K562 (cell line): ENCODE measurements around the gene IMMP1L. TPM values are rescaled to one million over a fixed set of nuclear protein-coding genes. Genes with fewer than 3 reads are reported as not detected.

Experiments used
- ATAC-seq: fragments of 200-7000 bp; cut with Tn5 transposase; 3 replicates; pipeline ENCODE4 v1.9.1; 2020; ENCODE audit warnings: moderate library complexity
- BruUV-seq: library from RNA; stranded (reverse); fragments of 400-500 nt; replicated peaks from 2 replicates; lab custom pipeline; 2021; lab: Mats Ljungman, UMichigan
- CTCF ChIA-PET: fragments of 300-600 bp; formaldehyde crosslinking; extraction: SDS; loops from one replicate; lab custom pipeline; 2021; ENCODE audit warnings: low intra/inter-chr PET ratio; lab: Yijun Ruan, JAX
- POLR2A ChIA-PET: fragments of 300-600, 350-650 bp; sonication (Branson Sonifier 250); formaldehyde crosslinking; extraction: SDS; loops from one replicate; lab custom pipeline; 2021; ENCODE audit warnings: antibody characterized with exemption, inconsistent platforms; lab: Yijun Ruan, JAX
- DNase-seq, 4 experiments: peaks; one replicate each; pipeline versions ENCODE4 v3.0.0 to v3.0.0-alpha.2; 2011 to 2018; ENCODE audit warnings: low spot score in 3 of 4, mixed read lengths in 3 of 4; ENCODE audit errors: extremely low read depth in 1 of 4
- FAIRE-seq: peaks from 2 replicates; lab custom pipeline; 2011; peaks lifted over from hg19 to GRCh38; lab: Jason Lieb, UNC
- H2AFZ ChIP-seq: 2 replicates; pipeline ENCODE4 v1.6.0; 2011; ENCODE audit warnings: low read depth, low read length, control low read depth, inconsistent platforms
- H3K27ac ChIP-seq: fragments of 200-600 bp; 3 replicates; pipeline ENCODE4 v1.8.0; 2011; ENCODE audit warnings: low read depth, mild to moderate bottlenecking, control low read depth, inconsistent platforms, low read length, moderate library complexity, mixed read lengths; ENCODE audit errors: extremely low read depth
- H3K27me3 ChIP-seq, 2 experiments: fragments of 300-600 bp in 1 of 2; 2 replicates in 1 of 2; 3 replicates in 1 of 2; pipeline versions ENCODE4 v1.6.0 to v1.8.0; 2011; ENCODE audit warnings: inconsistent platforms in 2 of 2, low read length in 2 of 2, mild to moderate bottlenecking in 1 of 2, mixed read lengths in 1 of 2, moderate library complexity in 1 of 2; ENCODE audit not compliant: control insufficient read depth in 2 of 2, insufficient read depth in 2 of 2
- H3K36me3 ChIP-seq: fragments of 300-600 bp; 3 replicates; pipeline ENCODE4 v1.8.0; 2011; ENCODE audit warnings: mild to moderate bottlenecking, low read length, inconsistent platforms; ENCODE audit not compliant: control insufficient read depth, insufficient read depth
- H3K4me1 ChIP-seq, 2 experiments: fragments of 200-600 bp in 1 of 2; replicated peaks in 1 of 2; 2 replicates in 1 of 2; 3 replicates in 1 of 2; pipeline versions ENCODE4 v1.5.1 to v1.8.0; 2011; ENCODE audit warnings: inconsistent platforms in 2 of 2, low read length in 2 of 2, mild to moderate bottlenecking in 1 of 2, mixed read lengths in 1 of 2, moderate library complexity in 1 of 2; ENCODE audit not compliant: control insufficient read depth in 2 of 2, insufficient read depth in 2 of 2
- H3K4me2 ChIP-seq: 2 replicates; pipeline ENCODE4 v1.6.1; 2011; ENCODE audit warnings: low read length, control low read depth, inconsistent platforms, mixed read lengths; ENCODE audit not compliant: insufficient read depth
- H3K4me3 ChIP-seq: fragments of 200-600 bp; sonication (generic), shearing (Covaris generic); 2 replicates; pipeline ENCODE4 v1.5.1; 2016; ENCODE audit warnings: control low read depth, inconsistent platforms
- H3K79me2 ChIP-seq: fragments of 200-600 bp; 3 replicates; pipeline ENCODE4 v1.8.0; 2011; ENCODE audit warnings: low read length, inconsistent platforms; ENCODE audit not compliant: control insufficient read depth, insufficient read depth
- H3K9ac ChIP-seq, 2 experiments: 2 replicates each; pipeline versions ENCODE4 v1.6.0 to v1.6.1; 2011; ENCODE audit warnings: low read depth in 2 of 2, low read length in 2 of 2, control low read depth in 1 of 2, inconsistent platforms in 1 of 2, mild to moderate bottlenecking in 1 of 2, mixed read lengths in 1 of 2; ENCODE audit not compliant: insufficient read depth in 1 of 2
- H3K9me1 ChIP-seq: one replicate; pipeline ENCODE4 v1.6.0; 2011; ENCODE audit warnings: inconsistent platforms, mild to moderate bottlenecking, low read length, moderate library complexity; ENCODE audit not compliant: control insufficient read depth, insufficient read depth
- H3K9me3 ChIP-seq: replicated peaks from 2 replicates; pipeline ENCODE4 v1.5.1; 2011; ENCODE audit warnings: low read depth, low read length, inconsistent platforms; ENCODE audit not compliant: control insufficient read depth, insufficient read depth
- H4K20me1 ChIP-seq: replicated peaks from 2 replicates; pipeline ENCODE4 v1.6.1; 2011; ENCODE audit warnings: low read length, inconsistent platforms, mixed read lengths; ENCODE audit not compliant: control insufficient read depth, insufficient read depth
- GABPB1 ChIP-seq: sonication (generic); formaldehyde crosslinking; IDR thresholded peaks from 2 replicates; pipeline ENCODE4 v1.8.0; 2022; ENCODE audit warnings: mild to moderate bottlenecking, missing genetic modification reagents
- GATA2 ChIP-seq: sonication (generic); formaldehyde crosslinking; IDR thresholded peaks from 2 replicates; pipeline ENCODE4 v1.4.0; 2020; ENCODE audit warnings: mild to moderate bottlenecking, missing genetic modification reagents
- PCBP2 ChIP-seq: fragments of 200-400 bp; formaldehyde crosslinking; IDR thresholded peaks from 2 replicates; pipeline ENCODE4 v1.6.1; 2018; ENCODE audit warnings: low read length, low read depth, mild to moderate bottlenecking, moderate library complexity; ENCODE audit not compliant: poor library complexity, severe bottlenecking
- ZNF707 ChIP-seq: fragments of 250-450 bp; sonication (Bioruptor Pico); conservative IDR thresholded peaks from 2 replicates; pipeline ENCODE4 v1.8.0; 2022; ENCODE audit warnings: inconsistent platforms, mild to moderate bottlenecking, moderate library complexity
- WGBS: fragments of 100-300 bp; shearing (Covaris generic); methylation state at CpG from one replicate; pipeline ENCODE4 v1.1.6; 2016; ENCODE audit warnings: low coverage, mixed read lengths; ENCODE audit not compliant: insufficient coverage; ENCODE audit errors: missing lambda C conversion rate; 5-methylcytosine and 5-hydroxymethylcytosine counted together
- in situ Hi-C: fragments of 300-500 bp; cut with MboI; formaldehyde crosslinking; loops from 4 replicates; pipeline ENCODE4 v1.15.0; 2018; ENCODE audit warnings: inconsistent platforms, mixed read lengths
- intact Hi-C: fragments of 100-400 bp; cut with micrococcal nuclease; formaldehyde crosslinking; loops from 2 replicates; pipeline ENCODE4 v1.14.2; 2022
- polyA plus RNA-seq, 8 experiments: library from polyadenylated mRNA; depleted of rRNA in 4 of 8; stranded (reverse) in 5 of 8; unstranded in 3 of 8; fragments of >200 nt; fragmentation: Nextera tagmentation in 2 of 8; fragmentation: Illumina TruSeq in 1 of 8; extraction: Ambion mirVana in 2 of 8; extraction: Trizol in 1 of 8; gene quantifications; 2 replicates each; pipeline versions ENCODE4 v1.2.1 to v1.2.3, GENCODE V29; 2011 to 2014; ENCODE audit warnings: inconsistent platforms in 1 of 8, missing spikeins in 1 of 8
- total RNA-seq, 7 experiments: library from RNA; depleted of rRNA in 6 of 7; stranded (reverse); fragments of >200 nt in 6 of 7; fragmentation: Illumina TruSeq in 2 of 7; extraction: Trizol in 2 of 7; gene quantifications; 2 replicates each; pipeline versions ENCODE4 v1.2.1 to v1.2.3, GENCODE V29; 2011 to 2021; ENCODE audit warnings: low replicate concordance in 1 of 7
- TF ChIP-seq, protein P1 (sequence below), 2 experiments: fragments of 450-650 bp; IDR thresholded peaks; 2 replicates each; pipeline ENCODE4 v1.6.1; 2016

The IMMP1L gene
- total and polyA plus RNA-seq, 9 of the 15 experiments (the other 6 are each of a cell fraction or from before 2014, with no cell fraction given) = 56.0 to 245 (median 169) TPM

DNA sequence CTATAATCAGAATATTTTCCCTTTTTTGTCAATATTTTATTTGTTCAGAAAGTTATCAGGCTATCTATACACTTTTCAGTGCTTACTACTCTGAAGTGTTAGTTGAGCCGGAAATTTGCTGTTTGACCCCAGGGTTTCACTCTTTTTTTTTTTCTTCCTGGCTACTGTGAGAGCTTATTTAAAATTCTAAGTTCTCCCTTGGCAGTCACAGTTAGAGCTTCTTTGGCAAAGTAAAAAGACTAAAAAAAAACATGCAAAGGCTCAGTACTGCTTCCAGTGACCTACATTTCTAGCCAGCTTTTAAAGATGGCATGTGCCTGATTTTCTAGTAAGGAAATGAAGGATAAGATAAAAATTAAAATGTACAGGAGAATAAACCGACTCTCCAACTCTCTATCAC lies 48.6 kb upstream of the IMMP1L start:
- BruUV-seq = no TSS peak
- FAIRE-seq (no peak), ATAC-seq (no peak), DNase-seq (no peak)
- Histone ChIP-seq H3K36me3 (no peaks in the 10 kb centered on the region), H4K20me1 (no peaks in the 10 kb centered on the region), H3K79me2 (no peaks in the 10 kb centered on the region), H3K9ac (no peak overlapping the region), H3K9me1 (no peaks in the 10 kb centered on the region), H3K4me1 (no peaks in the 10 kb centered on the region), H3K4me3 (no peak overlapping the region), H2AFZ (no peak overlapping the region), H3K9me3 (no peaks in the 10 kb centered on the region), H3K4me2 (no peak overlapping the region), H3K27ac (no peak overlapping the region), H3K27me3 (no peaks in the 10 kb centered on the region)
- TF ChIP-seq, protein P1, sequence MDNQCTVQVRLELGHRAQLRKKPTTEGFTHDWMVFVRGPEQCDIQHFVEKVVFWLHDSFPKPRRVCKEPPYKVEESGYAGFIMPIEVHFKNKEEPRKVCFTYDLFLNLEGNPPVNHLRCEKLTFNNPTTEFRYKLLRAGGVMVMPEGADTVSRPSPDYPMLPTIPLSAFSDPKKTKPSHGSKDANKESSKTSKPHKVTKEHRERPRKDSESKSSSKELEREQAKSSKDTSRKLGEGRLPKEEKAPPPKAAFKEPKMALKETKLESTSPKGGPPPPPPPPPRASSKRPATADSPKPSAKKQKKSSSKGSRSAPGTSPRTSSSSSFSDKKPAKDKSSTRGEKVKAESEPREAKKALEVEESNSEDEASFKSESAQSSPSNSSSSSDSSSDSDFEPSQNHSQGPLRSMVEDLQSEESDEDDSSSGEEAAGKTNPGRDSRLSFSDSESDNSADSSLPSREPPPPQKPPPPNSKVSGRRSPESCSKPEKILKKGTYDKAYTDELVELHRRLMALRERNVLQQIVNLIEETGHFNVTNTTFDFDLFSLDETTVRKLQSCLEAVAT (IDR thresholded peaks at IDR 0.05) = no peak
- TF ChIP-seq GABPB1 (CRISPR knock-in tag) (no peak), GATA2 (CRISPR knock-in tag) (no peak), PCBP2 (no peak), ZNF707 (CRISPR knock-in tag) (no peak)
- in situ Hi-C loops (no loop called here), intact Hi-C loops (no loop called here)
- ChIA-PET POLR2A (no interaction called here), CTCF (no interaction called here)
- 57% methylated on average over 2 of the region's 2 CpGs for WGBS
